T1000 (cell line): ENCODE measurements around the gene CD55.
"Not testable (repeated sequence)": the region's sequence is repeated elsewhere in the genome, so short reads cannot be mapped to it uniquely, and the experiment has no call there.

ENCODE experiments used
- DNase-seq: peaks from one replicate; lab custom pipeline; 2025; ENCODE audit warnings: mixed read lengths; lab: John Stamatoyannopoulos, UW

CD55 gene

GRCh38 chr1:207305489-207305873 lies 16.0 kb upstream of the CD55 start:
- DNase-seq = no peak

GRCh38 chr1:207306023-207306422 lies 15.5 kb upstream of the CD55 start:
- DNase-seq = no peak

- no peak for DNase-seq
These were observed 14.9 kb upstream of the CD55 start for GRCh38 chr1:207306603-207307002.

- no peak for DNase-seq
These were observed 12.9 kb upstream of the CD55 start for GRCh38 chr1:207308451-207309190.

- DNase-seq = peak; percentile 43
These were observed 11.7 kb upstream of the CD55 start for GRCh38 chr1:207309745-207310273.

- no peak for DNase-seq
These were observed 9.4 kb upstream of the CD55 start for GRCh38 chr1:207311888-207312603.

GRCh38 chr1:207312604-207312920 lies 8.9 kb upstream of the CD55 start:
- no peak for DNase-seq

GRCh38 chr1:207313131-207313530 lies 8.3 kb upstream of the CD55 start:
- DNase-seq = no peak

- DNase-seq = no peak
These were observed 6.7 kb upstream of the CD55 start for GRCh38 chr1:207314816-207315215.

GRCh38 chr1:207315435-207315834 lies 6.0 kb upstream of the CD55 start:
- DNase-seq = no peak

GRCh38 chr1:207316141-207316540 lies 5.3 kb upstream of the CD55 start:
- DNase-seq = no peak

GRCh38 chr1:207316622-207317391 lies 4.7 kb upstream of the CD55 start:
- no peak for DNase-seq

- DNase-seq = no peak
These were observed 3.9 kb upstream of the CD55 start for GRCh38 chr1:207317561-207317960.

- no peak for DNase-seq
These were observed 3.3 kb upstream of the CD55 start for GRCh38 chr1:207318072-207318619.

- no peak for DNase-seq
These were observed 2.3 kb upstream of the CD55 start for GRCh38 chr1:207319199-207319598.

- DNase-seq = not testable (repeated sequence)
These were observed 1.4 kb upstream of the CD55 start for GRCh38 chr1:207320105-207320504.

- DNase-seq = no peak
These were observed 540 bp downstream of the CD55 start for GRCh38 chr1:207321790-207322645.

GRCh38 chr1:207323425-207324225 lies 2.1 kb downstream of the CD55 start:
- no peak for DNase-seq

- no peak for DNase-seq
These were observed 6.5 kb downstream of the CD55 start for GRCh38 chr1:207328004-207328403.

- no peak for DNase-seq
These were observed 7.5 kb downstream of the CD55 start for GRCh38 chr1:207328908-207329440.
